SK-N-MC (cell line): ENCODE measurements around the gene CCDC187.
"Not testable (repeated sequence)": the region's sequence is repeated elsewhere in the genome, so short reads cannot be mapped to it uniquely, and the experiment has no call there.

Source experiments
- DNase-seq: peaks from one replicate; pipeline ENCODE4 v3.0.0-alpha.2; 2011; ENCODE audit warnings: low read depth, low spot score
- H3K27ac ChIP-seq: fragments of 200-600 bp; sonication (generic); 2 replicates; pipeline ENCODE4 v1.5.1; 2016; ENCODE audit warnings: mixed run types
- H3K36me3 ChIP-seq: fragments of 200-600 bp; sonication (generic); 2 replicates; pipeline ENCODE4 v1.6.1; 2017; ENCODE audit warnings: antibody characterized with exemption, low read length, mixed read lengths; ENCODE audit not compliant: insufficient read depth
- H3K4me3 ChIP-seq: fragments of 200-600 bp; sonication (generic); 2 replicates; pipeline ENCODE4 v1.5.1; 2016
- H3K9ac ChIP-seq: fragments of 200-600 bp; sonication (generic); 2 replicates; pipeline ENCODE4 v1.8.0; 2017; ENCODE audit warnings: mixed run types, mixed read lengths; ENCODE audit not compliant: insufficient read length
- H3K9me3 ChIP-seq: fragments of 200-600 bp; sonication (generic); 2 replicates; pipeline ENCODE4 v1.6.1; 2017; ENCODE audit warnings: low read depth, mild to moderate bottlenecking, antibody characterized with exemption, low read length, moderate library complexity, mixed read lengths
- EZH2 ChIP-seq: fragments of 200-600 bp; sonication (generic); IDR thresholded peaks from one replicate; pipeline ENCODE4 v1.6.1; 2017; ENCODE audit warnings: antibody characterized with exemption
- FOXP2 ChIP-seq: optimal IDR thresholded peaks from 2 replicates; pipeline ENCODE3; 2011; ENCODE audit warnings: mild to moderate bottlenecking, moderate library complexity; ENCODE audit not compliant: insufficient read depth; ENCODE audit errors: extremely low read length, control extremely low read depth
- POLR2AphosphoS5 ChIP-seq: IDR thresholded peaks from 2 replicates; pipeline ENCODE4 v1.6.1; 2012; ENCODE audit warnings: mild to moderate bottlenecking, low read depth, low read length, borderline replicate concordance

CCDC187 gene

DNA sequence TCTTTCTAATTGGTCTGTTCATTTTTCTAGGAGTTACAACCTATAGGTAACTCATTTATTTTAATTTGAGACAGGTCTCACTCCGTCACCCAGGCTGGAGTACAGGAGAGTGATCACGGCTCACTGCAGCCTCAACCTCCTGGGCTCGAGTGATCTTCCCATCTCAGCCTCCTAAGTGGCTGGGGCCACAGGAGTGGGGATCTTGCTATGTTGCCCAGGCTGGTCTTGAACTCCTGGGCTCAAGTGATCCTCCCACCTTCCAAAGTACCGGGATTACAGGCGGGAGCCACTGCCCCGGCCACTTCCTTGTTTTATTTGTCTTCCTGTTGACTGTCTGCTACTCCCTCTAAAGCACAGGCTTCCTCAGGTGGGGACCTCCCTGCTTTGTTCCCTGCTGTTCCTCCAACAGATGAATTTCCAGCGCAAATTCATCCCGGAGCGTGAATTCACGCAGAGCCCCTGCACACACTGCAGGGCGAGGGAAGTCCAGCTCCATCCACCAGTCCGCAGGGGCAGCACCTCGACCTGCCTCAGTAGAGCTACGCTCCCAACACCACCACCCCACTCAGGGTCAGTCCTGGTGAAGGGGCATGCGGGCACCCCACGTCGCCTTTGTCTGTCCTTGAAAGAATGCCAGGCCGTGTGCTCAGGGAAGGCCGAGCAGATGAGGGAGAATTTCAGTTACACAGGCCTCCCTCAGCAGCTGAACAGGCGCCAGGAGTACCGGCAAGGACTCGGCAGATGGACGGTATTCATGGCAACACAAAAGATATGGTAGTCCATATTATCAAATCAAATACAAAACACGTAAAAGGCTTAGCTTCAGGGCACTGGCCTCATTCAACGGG lies 64.5 kb downstream of the CCDC187 start:
- H3K4me3 ChIP-seq: no peak overlapping the region
- H3K27ac ChIP-seq: no peak overlapping the region
- H3K9ac ChIP-seq: no peak overlapping the region
- TF ChIP-seq POLR2AphosphoS5 (no peak), EZH2 (no peak), FOXP2 (no peak)
- DNase-seq: no peak
- H3K36me3 ChIP-seq: peaks cover 11% of the 10 kb centered on the region; the same call in 1 of the 2 replicates
- no peaks in the 10 kb centered on the region for H3K9me3 ChIP-seq

DNA sequence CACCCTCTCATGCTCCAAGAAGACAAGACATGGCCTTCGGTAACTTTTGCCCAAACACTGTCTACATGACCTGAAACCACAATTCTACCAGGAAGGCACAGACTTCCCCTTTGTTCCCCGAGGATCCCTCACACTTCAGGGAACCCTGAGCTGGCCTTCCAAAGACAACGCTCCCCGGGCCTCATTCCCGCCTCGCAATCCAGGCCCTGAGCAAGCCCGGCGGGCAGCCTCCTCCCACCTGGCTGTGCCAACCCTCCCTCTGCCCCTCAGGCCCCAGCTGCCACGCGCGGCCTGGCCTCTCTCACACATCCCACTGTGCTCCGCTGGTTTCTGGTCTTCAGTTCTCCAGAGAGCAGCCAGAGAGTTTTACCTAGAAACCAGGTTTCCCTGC lies 65.6 kb downstream of the CCDC187 start:
- no peak overlapping the region for H3K9ac ChIP-seq
- TF ChIP-seq FOXP2 (no peak), POLR2AphosphoS5 (no peak), EZH2 (no peak)
- no peak for DNase-seq
- H3K36me3 ChIP-seq: peaks cover 11% of the 10 kb centered on the region; the same call in 1 of the 2 replicates
- H3K27ac ChIP-seq: no peak overlapping the region
- no peak overlapping the region for H3K4me3 ChIP-seq
- no peaks in the 10 kb centered on the region for H3K9me3 ChIP-seq

DNA sequence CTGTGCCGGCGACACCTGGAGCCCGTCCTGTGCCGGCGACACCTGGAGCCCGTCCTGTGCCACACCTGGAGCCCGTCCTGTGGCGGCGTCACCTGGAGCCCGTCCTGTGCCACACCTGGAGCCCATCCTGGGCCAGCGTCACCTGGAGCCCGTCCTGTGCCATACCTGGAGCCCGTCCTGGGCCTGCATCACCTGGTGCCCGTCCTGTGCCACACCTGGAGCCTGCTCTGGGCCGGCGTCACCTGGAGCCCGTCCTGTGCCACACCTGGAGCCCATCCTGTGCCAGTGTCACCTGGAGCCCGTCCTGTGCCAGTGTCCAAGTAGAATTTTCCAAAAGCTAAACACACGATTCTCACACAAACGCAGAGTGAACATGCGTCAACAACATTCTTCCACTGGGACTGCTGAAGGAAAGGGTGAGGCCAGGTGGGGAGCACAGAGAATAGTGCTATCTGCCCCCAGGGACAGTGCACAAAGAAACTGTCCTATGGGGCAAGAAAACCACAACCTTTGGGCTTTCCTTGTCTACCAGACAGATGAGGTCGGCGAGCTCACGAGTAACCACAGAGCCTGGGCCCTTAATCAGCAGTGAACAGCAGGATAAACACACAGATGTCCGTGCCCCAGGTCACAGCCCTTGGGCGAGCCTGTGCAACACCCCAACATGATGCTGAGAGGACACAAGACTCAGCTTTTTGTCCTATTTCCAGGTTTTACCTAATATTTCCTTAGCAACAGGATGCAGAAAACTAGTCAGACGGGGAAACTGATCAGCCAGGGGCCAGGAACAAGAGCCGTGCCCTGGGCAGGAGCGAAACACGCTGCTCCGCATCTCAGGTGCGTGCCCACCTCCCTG lies 66.2 kb downstream of the CCDC187 start:
- Histone ChIP-seq H3K4me3 (no peak overlapping the region), H3K27ac (no peak overlapping the region), H3K9ac (no peak overlapping the region), H3K36me3 (peaks cover 11% of the 10 kb centered on the region; the same call in 1 of the 2 replicates), H3K9me3 (no peaks in the 10 kb centered on the region)
- no peak for TF ChIP-seq FOXP2
- no peak for TF ChIP-seq POLR2AphosphoS5
- no peak for TF ChIP-seq EZH2
- DNase-seq: no peak

DNA sequence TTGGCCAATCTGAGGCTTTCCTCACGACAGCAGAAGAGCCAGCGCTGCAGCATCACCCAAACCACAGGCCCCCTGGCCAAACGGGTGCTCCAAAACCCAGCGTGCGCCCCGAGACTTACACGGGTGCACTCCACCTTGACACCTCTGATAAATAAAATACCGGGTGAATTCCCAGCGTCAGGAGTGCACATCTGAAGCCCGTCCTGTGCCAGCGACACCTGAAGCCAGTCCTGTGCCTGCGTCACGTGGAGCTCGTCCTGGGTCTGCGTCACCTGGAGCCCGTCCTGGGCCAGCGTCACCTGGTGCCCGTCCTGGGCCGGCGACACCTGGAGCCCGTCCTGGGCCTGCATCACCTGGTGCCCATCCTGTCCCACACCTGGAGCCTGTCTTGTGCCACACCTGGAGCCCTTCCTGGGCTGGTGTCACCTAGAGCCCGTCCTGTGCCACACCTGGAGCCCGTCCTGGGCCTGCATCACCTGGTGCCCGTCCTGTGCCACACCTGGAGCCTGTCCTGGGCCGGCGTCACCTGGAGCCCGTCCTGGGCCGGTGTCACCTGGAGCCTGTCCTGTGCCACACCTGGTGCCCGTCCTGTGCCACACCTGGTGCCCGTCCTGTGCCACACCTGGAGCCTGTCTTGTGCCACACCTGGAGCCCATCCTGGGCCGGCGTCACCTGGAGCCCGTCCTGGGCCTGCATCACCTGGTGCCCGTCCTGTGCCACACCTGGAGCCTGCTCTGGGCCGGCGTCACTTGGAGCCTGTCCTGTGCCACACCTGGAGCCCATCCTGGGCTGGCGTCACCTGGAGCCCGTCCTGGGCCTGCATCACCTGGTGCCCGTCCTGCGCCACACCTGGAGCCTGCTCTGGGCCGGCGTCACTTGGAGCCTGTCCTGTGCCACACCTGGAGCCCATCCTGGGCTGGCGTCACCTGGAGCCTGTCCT lies 67.2 kb downstream of the CCDC187 start:
- H3K4me3 ChIP-seq, H3K9ac ChIP-seq, H3K27ac ChIP-seq, DNase-seq, H3K9me3 ChIP-seq: not testable (repeated sequence)
- peaks cover 11% of the 10 kb centered on the region; the same call in 1 of the 2 replicates for H3K36me3 ChIP-seq

DNA sequence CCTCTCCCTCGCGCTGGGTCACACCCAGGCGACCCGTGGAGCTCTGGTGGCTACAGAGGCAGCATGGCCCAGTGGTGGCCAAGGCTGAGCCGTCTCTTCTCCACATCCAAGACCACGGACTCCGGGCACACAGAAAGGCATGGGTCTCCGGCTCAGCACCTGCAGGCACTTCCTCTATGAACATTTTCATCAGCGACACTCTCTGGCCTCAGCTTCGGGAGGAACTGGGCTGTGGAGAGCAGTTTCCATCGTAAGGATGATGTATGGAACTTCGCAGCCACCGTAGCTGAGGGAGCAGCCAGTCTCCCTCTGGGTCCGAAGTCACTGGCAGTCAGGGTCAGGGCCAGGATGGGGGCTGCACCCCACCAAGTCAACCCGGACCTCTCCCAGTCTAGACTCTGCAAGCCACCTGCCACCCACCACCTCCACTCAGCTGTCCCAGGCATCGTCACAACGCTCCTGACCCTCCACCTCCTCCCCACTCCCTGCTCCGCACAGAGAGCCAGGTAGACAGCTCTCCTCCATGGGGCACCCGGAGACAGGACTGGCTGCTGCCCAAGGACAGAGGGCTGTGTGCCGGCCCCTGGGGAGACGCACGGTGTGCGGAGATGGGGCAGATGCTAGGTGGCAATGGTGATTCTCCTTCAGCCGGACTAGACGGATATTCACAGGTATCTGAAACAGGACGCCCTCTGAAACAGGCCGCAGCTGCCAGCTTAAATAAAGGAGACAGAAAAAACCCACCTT lies 68.0 kb downstream of the CCDC187 start:
- no peak overlapping the region for H3K9ac ChIP-seq
- no peak overlapping the region for H3K4me3 ChIP-seq
- DNase-seq: no peak
- H3K36me3 ChIP-seq: peaks cover 11% of the 10 kb centered on the region; the same call in 1 of the 2 replicates
- no peaks in the 10 kb centered on the region for H3K9me3 ChIP-seq
- no peak overlapping the region for H3K27ac ChIP-seq
- TF ChIP-seq EZH2 (no peak), FOXP2 (no peak), POLR2AphosphoS5 (no peak)

DNA sequence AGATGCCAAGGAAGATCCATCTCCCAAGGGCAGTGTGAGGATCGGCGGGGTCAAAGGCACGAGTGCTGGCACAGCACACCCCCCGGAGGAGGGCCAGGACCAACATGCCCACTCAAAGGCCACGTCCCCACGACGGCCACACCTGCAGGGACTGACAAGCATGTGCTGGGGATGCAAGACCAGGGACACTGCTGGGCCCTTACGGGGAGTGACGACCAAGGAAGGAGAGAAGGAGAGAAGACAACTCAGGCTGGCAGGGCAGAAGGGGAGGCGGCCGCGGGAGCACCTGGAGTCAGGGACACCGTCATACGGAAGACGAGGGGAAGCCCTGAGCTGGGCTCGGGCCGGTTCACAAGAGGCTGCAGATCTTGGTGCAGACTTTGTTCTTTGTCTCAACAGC lies 68.7 kb downstream of the CCDC187 start:
- DNase-seq: no peak
- Histone ChIP-seq H3K36me3 (peaks cover 11% of the 10 kb centered on the region; the same call in 1 of the 2 replicates), H3K27ac (no peak overlapping the region), H3K9me3 (no peaks in the 10 kb centered on the region), H3K4me3 (no peak overlapping the region), H3K9ac (no peak overlapping the region)
- TF ChIP-seq EZH2: no peak
- no peak for TF ChIP-seq POLR2AphosphoS5
- no peak for TF ChIP-seq FOXP2

DNA sequence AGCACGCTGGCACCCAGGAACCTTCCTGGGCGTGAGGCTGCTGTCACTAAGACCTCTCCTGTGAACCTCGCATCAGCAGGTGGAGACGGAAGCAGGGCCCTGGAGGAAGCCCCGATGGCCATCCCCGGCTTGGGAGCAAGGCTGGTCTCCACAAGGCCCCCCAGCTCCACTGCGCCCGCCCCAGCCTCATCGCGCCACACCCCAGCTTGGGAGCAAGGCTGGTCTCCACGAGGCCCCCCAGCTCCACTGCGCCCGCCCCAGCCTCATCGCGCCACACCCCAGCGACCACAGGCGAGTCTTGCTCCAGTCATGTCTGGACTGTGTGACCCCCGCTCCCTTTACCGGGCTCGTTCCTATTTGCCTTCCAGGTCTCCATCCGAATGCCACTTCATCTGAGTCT lies 69.3 kb downstream of the CCDC187 start:
- Histone ChIP-seq H3K9me3 (no peaks in the 10 kb centered on the region), H3K4me3 (no peak overlapping the region), H3K27ac (no peak overlapping the region), H3K36me3 (peaks cover 11% of the 10 kb centered on the region; the same call in 1 of the 2 replicates), H3K9ac (no peak overlapping the region)
- TF ChIP-seq POLR2AphosphoS5 (no peak), EZH2 (no peak), FOXP2 (no peak)
- no peak for DNase-seq
